Fibroblast of gingiva (primary cell): Measurements from ENCODE around the gene ITPKB.

Experiments used
- DNase-seq: peaks from one replicate; pipeline ENCODE4 v3.0.0-alpha.2; 2011; ENCODE audit warnings: low read depth

Gene ITPKB

GRCh38 chr1:226665505-226666163, 73.4 kb downstream of the ITPKB start:
- DNase-seq: no peak

DNA sequence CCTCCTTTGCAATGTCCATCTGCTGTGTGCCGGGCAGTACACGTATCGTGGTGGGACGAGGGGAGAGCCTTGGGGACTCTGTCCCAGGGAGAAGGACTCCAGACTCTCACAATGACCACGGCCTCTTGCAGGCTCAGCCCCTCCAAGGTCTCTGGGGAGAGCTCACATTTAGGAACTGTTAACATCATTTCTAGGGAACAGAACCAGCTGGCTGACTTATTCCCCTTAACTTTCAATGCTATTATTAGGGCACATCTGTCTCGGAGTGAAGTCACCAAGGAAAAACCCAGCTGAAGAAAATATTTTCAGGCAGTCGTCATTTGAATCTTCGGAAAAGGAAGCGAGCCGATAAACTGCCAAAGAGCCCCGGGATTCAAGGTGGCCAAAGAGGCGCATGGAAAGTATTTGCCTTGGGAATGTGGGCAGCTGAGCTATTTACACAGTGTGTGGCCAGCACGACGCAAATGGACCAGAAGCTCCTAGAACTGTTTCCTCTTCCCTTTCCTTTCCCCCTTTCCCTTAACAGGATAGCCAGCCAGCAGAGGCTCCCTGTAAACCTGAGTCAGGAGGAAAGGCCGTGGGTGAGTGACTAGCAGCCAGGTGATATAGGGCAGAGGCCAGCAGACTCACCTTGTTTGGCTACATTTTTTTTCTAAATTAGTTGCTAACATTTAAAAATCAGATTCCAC, 74.5 kb downstream of the ITPKB start:
- DNase-seq: peak; percentile 89

DNA sequence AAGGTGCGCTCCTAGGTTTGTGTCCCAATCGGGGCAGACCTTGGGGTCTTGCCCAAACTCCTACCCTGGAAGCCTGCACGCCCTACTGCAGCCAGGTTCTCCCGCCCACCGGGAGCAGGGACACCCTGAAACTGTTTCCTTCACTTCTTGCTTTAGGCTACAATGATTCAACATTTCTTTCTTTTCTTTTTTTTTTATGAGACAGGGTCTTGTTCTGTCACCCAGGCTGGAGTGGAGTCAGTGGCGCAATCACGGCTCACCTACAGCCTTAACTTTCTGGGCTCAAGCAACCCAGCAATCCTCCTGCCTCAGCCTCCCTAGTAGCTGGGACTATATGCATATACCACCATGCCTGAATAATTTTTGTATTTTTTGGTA, 75.8 kb downstream of the ITPKB start:
- no peak for DNase-seq

- DNase-seq: peak; percentile 96
These were observed 76.3 kb downstream of the ITPKB start for GRCh38 chr1:226662642-226663326.

DNA sequence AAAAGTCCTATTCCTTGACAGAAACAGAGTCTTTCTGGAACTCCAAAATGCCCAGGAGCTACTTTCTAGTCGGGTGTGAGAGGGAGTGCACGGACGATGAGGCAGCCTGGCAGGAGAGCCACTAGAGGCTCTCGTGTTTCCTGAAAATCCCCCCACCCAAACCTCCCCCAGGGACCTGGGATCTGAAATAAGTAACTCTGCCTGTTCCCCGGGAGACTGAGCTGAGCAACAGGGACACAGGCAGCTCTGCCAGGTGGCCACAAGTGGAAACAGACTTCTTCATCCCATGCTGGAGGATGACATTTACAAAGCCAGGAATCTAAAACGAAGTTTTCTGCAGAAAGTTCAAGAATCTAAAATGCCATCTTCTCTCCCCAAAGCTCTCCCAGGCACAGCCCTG, 77.1 kb downstream of the ITPKB start:
- DNase-seq: peak; percentile 61

DNA sequence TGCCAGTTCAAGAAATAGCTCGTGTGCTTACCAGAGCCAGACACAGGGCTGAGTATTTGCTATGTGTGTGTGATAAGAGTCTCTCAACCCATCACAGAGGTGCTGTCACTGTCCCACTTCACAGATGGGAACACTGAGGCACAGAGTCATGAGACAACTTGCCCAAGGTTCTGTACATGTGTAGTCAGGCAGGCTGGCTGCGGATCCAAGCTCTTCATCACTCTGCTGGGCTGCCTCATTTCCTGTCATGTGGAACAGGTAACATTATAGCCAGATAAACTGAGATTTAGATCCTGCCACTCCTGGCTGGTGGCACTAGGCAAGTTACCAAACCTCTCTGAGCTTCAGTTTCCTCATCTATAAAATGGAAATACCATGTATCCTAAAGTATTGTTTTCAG, 77.8 kb downstream of the ITPKB start:
- DNase-seq: no peak

GRCh38 chr1:226660410-226661182, 78.5 kb downstream of the ITPKB start:
- no peak for DNase-seq

- no peak for DNase-seq
These were observed 79.4 kb downstream of the ITPKB start for GRCh38 chr1:226659641-226660040.

- no peak for DNase-seq
These were observed 79.9 kb downstream of the ITPKB start for GRCh38 chr1:226659136-226659535.

DNA sequence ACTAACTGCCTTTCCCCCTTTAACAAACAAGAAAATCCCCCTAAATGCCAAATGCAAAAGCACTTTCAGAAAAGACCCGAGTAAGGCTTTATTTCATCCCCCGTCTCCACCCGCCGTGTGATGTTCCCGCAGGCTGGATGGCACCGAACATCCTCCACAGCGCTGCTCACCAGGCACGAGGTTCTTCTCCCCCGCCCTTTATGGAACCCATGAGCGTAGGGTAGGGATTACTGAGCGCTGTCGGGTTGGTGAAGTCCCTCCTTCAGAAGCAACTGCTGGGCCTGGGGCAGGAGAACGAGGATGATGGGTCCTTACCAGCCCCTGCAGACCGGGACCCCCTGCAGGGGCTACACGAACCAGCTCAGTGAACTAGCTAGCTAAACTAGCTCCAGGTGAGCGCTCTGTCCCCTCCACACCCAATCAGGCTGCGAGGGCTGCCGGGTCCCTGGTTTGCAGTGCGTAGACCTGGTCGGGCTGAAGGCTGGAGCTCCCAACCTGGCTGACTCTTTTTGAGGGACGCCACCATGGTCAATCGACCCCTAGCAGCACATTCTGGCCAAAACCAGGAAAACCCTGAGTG, 80.4 kb downstream of the ITPKB start:
- DNase-seq: no peak

DNA sequence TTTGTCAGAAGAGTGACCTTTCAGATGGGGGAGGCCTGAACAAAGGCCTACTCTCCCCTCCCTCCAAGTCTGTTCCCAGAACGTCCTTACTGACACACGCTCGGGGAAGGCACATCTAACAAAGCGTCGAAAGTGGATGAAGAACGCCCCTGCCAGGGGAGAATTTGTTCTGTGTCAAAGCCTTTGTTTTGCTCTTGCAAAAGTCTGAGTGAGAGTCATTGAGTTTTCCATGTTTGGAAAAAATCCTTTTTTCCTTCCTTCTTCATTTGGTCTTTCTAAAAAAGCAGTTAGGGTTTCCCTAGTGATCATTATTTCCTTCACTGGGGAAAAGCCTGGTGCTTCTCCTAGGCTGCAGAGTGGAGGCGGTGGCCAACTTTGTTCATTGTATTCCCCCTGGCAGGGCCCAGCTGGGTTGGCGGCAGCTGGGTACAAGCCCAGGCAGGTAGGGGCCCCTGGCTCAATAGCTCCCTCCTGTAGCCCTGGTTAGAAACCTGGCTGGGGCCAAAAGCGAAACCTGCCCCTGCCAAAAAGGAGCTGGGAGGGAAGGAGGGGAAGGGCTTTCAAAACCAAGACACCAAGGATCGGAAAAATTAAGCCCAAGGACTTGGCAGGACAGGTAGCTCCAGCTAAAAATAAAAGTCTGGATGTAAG, 81.1 kb downstream of the ITPKB start:
- no peak for DNase-seq

DNA sequence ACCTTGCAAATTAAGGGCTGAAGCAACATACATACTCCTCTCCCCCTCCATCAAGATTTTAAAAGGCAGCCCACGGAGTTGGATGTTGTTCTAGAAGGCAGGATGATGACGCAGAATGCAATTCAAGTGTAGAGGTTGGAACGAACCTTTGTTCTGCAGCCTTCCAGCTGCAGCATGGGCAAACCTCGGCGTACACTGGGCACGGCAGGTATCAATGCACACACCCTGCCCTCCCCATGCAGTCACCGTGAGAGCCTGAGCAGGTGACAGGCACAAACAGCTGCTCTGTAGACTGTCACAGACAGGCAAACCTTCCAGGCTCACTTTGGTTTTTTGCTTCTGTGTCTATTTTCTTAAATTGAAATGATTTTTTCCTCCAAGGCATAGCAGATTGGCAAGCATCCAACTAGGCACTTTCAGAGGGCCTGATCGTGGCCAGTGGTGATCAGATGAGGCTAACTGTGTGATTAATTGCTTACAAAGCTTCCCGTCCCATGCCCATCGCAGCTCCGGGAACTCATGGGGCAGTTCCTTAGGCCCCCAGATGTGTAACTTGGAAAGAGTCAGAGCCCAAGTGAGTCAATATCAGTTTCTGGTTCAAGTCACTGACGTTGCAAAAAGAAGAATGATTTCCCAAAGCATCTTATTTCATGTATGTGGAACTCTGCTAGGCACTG, 82.3 kb downstream of the ITPKB start:
- peak; percentile 95 for DNase-seq

DNA sequence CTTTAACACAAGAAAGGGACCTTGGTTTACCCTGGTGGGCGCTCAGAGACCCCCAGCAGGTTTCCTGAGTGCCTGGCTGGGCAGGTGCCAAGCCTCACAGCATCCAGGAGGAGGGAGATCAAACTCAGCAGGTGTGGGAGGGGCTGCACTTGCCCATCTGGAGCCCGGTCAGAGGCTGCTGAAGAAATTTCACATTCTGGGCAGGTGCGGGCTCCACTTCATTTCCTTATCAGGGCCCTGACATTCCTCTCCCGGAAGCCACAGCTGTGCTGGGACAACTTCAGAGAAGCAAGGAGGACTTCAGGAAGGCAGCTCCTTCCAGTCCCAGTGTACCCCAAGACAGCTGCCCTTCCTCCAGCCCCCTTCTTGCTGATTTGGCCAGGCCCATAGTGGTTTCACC, 82.9 kb downstream of the ITPKB start:
- DNase-seq: no peak

GRCh38 chr1:226655251-226656163, 83.6 kb downstream of the ITPKB start:
- no peak for DNase-seq

DNA sequence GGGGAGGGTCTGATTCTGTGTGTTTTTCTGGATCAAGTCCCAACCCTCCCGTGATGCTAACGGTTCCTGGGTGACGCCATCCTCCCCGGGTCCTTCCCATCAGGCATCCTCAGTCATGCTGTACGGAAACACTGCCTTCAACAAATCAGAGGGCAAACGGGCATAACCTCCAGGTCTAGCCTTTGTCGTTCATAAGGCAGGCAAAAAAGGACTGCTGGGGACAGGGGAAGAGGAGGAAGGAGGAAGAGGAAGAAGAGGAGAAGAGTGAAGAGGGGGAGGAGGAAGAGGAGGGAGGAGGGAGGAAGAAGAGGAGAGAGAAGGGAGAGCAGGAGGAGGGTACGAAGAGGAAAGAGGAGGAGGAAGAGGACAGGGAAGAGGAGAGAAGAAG, 84.4 kb downstream of the ITPKB start:
- DNase-seq: no peak

DNA sequence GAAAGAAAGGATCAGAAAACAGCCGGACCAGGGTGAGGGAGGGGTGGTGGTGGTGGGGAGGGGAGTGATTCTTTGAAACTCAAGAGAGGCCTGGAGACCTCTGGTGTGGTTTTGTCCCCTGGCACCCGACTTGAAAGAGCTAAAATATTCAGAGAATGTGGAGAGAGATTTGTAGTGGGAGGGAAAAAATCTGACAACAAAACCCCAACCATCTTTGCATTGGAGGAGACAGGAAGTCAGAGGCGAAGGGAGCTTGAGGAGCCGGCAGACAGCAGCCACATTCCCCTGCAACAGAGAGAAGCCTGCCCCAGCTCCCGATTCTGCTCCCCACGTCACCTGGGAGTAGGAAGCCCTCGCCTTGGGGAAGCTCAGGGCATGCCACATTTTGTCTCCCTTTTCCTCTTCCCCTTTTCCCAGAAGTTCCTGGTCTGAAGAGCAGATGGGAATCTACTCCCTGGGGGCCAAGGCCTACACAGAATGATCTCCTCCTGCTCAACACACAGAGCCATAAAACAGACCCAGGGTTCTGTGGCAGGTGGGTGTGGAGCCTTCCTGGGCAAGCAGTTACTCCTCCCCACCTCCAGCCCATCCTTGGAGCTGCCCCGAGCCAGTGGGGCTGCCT, 84.9 kb downstream of the ITPKB start:
- DNase-seq: no peak

DNA sequence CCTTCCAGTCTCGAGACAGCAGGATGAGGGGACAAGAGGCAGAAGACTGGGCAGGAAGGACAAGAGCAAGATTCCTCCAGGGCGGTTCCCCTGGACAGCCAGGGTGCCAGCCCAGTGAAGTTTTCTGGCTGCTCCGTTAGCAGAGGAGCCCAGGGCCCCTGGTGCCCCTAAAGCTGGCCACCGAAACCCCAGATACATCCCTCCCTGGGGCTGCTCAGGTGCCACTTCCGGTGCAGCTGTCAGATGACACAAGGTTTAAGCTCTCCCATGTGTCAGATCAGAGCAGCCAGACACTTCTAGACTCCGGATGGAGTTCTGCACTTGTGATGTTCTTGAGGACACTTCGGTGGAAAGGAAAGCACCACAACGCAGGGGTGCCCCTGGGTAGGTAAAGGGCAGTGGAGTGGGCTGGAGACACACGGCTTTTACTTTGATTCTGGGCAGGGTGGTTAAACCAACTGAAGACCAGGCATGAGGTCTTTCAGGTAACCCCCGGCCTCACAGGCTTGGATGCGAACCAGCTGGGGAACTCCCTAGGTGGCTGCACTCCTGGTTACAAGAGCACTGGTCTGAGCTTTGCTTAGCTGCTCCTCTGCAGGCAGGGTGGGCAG, 85.7 kb downstream of the ITPKB start:
- no peak for DNase-seq

GRCh38 chr1:226652613-226653012, 86.5 kb downstream of the ITPKB start:
- no peak for DNase-seq

GRCh38 chr1:226651732-226652105, 87.4 kb downstream of the ITPKB start:
- no peak for DNase-seq
